ENCODE data around the gene SLC26A9.

Gene SLC26A9, protein sequence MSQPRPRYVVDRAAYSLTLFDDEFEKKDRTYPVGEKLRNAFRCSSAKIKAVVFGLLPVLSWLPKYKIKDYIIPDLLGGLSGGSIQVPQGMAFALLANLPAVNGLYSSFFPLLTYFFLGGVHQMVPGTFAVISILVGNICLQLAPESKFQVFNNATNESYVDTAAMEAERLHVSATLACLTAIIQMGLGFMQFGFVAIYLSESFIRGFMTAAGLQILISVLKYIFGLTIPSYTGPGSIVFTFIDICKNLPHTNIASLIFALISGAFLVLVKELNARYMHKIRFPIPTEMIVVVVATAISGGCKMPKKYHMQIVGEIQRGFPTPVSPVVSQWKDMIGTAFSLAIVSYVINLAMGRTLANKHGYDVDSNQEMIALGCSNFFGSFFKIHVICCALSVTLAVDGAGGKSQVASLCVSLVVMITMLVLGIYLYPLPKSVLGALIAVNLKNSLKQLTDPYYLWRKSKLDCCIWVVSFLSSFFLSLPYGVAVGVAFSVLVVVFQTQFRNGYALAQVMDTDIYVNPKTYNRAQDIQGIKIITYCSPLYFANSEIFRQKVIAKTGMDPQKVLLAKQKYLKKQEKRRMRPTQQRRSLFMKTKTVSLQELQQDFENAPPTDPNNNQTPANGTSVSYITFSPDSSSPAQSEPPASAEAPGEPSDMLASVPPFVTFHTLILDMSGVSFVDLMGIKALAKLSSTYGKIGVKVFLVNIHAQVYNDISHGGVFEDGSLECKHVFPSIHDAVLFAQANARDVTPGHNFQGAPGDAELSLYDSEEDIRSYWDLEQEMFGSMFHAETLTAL

GRCh38 chr1:205943245-205943644 lies at the start of gene SLC26A9:
SLC26A9 (minus strand) TSS chr1:205943456; CDS start chr1:205935820, 7,636 bp downstream.
- DNase-seq, result no peak

DNA sequence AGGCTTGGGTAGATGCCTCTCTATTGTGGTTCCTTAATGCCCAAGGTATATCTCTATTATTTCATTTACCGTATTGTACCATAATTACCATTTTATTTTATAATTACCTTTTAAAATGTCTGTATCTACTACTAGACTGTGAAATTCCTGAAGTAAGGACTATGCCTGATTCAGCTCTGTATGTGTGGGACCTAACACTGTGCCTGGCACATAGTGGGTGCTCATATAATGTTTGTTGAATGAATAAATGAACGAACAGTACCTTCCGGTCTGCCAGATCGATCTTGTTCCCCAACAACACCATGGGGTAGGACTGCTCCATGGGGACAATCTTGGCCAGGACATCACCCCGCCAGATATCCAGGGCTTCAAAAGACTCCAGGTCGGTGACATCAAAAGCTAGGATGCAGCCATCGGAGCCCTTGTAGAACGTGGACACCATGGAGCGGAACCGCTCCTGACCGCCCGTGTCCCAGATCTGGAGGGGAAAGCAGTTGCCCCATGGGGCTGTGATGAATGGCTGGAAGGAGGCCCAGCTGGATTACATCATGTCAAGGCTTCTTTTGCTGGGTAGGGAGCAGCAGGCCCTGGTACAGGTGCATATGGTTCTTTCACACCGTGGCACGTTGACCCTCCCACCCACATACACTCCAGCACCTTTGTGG lies 49.1 kb upstream of the SLC26A9 start:
- DNase-seq, result no peak

- no peak for DNase-seq
Observed at GRCh38 chr1:205991237-205991636, 48.0 kb upstream of the SLC26A9 start.

DNA sequence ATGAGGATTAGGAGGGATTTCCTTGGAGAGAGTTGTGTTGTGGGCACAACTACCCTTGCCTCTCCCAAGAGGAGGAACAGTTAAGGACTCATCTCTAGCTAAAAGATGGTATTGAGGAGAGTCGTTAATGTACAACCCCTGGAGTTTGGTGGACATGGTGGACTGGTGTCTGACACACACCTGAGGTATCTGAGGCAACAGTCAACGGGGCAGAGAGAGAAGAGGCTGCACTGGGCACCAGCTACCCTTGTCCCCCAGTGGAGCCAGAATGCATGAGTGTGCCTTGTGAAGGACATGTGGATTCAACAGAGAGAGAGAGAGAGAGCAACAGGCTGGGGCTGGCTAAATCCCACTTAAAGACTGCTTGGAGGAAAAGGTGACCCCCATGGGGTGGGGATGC lies 47.0 kb upstream of the SLC26A9 start:
- no peak for DNase-seq

DNA sequence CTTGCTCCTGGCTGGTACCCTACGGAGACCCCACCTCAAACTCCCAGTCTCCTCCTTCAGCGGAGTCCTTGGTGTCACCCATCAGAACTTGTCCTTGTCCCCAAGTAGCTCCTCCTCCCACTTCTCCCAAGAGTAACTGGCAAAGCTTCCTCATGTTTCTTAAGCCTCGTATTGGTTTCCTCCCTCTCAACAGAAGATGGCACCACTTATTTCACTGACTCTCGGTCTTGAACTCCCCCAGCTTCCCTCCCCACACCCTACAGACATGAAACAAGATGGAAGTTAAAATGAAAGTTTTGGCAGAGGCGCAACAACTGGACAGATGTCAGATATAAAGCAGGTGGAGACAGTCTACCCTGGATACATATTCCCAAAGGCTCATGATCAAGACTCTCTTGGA lies 46.5 kb upstream of the SLC26A9 start:
- no peak for DNase-seq

GRCh38 chr1:205988585-205988995 lies 45.3 kb upstream of the SLC26A9 start:
- no peak for DNase-seq

GRCh38 chr1:205986861-205987260 lies 43.6 kb upstream of the SLC26A9 start:
- DNase-seq, result no peak

GRCh38 chr1:205986292-205986691 lies 43.0 kb upstream of the SLC26A9 start:
- DNase-seq, result no peak

DNA sequence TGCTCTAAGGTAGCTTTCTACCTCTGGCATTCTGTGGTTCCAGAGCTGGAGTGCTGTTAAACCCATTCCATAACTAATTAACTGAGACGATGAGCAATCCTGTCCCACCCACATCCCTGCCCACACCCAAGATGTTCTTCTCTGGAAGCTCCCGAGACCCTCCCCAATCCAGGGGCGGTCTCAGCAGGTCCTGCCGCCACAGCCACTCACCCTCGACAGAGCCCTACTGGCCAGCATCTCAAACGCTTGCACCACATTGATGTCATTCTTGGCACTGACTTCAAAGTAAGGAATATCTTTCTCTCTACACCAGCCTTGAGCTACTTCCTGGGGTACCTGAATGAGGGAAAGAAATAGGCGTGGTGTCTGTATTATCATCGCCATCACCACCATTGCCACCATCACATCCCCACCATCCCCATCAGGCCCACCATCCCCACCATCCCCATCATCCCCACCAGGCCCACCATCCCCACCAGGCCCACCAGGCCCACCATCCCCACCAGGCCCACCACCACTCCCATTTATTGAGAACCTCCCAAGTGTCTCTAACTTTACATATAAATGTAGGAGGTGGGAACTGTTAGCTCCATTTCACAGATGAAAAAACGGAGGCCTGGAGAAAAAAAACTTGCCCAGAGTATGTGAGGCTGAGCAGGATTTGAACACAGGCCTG lies 42.2 kb upstream of the SLC26A9 start:
- no peak for DNase-seq

- no peak for DNase-seq
Observed at GRCh38 chr1:205983925-205984725, 40.9 kb upstream of the SLC26A9 start.

GRCh38 chr1:205981257-205981656 lies 38.0 kb upstream of the SLC26A9 start:
- DNase-seq, result no peak

GRCh38 chr1:205980237-205980870 lies 37.1 kb upstream of the SLC26A9 start:
- DNase-seq, result no peak

DNA sequence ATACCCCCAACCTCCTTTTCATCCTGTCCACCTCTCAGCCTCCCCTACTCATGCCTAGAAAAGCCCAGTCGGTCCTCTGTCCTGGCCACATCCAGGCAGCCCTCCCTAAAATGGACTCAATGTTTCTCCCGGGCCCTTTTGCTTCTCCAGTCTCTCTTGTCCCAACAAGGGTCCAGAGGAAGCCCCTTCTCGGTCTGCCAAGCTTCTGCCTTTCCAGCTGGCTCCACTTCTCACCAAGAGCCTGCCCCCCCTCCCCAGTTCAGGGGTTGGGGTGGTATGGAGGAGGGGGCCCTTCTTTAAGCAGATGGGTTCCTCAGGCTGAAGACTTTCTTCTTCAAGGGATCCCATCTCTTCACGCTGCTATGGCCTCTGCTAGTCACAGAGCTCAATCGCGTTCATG lies 36.0 kb upstream of the SLC26A9 start:
- DNase-seq, result no peak

DNA sequence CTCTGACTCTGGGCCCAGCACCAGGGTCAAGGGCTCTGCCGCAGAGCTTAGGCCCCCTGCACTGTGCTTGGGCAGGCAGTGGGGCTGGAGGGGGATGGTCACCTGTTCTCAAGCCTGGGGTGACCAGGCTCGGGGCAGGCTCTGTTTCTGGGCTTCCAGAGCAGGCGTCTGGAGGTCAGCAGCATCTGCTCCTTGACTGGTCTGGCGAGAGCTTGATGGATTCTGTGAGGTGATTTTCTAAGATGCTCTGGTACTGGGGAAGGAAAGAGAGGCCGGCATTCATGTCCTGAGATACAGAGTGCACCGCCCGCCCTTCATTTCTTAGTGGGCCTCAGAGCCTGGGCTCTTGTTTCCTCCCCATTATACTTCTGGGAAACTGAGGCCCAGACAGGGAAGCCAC lies 35.4 kb upstream of the SLC26A9 start:
- no peak for DNase-seq

DNA sequence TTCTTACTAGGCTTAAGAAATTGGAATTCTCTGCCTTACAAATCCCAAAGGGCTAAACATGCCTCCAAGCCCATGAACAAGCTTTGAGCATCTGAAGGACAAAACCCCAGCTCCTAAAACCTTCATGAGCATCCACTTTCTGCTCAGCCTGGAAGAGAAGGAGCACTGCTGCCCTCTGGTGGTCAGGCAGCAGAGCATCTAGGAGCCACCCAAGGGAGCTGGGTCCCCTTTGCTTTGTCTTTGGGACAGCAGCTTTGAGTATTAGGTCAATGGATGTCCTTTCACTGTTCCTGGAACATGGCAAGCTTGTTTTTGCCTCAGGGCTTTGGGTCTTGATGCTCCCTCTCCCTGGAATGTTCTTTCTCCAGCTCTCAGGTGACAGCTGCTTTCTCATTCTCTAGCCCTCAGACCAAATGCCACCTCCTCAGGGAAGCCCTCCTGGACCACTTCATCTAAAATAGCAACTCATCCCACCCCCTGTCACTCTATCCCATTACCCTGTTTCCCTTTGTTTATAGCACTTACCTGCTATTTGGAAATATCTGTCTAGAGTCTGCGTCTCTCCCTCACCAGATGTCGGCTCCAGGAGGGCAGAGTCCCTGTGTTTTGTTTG lies 34.3 kb upstream of the SLC26A9 start:
- peak; percentile 77 for DNase-seq

DNA sequence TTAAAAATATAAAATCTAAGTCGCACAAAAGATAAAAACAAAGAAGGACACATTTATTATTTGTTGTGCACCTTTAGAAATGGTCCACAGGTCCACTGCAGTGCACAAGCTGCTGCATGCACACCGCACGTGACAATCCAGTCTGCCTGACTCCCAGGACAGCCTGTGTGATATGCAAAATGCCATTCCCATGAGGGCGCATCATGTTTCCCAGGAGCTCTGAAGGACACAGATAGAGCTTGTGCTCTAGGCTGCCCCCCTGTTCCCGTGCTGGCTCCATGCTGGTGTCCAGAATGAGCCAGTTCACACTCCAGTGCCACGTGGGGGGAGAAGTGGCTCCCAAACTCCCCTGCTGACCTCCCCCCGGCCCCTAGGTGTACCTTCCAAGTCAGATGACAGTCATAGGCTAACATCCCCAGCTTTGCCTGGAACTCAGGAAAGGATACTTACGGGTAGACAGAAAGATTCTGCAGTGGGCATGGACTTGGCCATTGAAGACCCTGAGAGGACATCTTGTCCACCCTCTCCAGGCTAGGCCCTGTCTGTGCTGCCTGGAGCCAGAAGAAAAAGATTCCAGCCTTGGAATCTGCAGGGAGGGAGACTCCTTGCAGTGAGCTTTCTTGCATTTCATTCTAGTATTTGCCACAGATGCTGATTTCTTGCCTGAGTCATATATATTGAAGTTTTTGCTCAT lies 33.6 kb upstream of the SLC26A9 start:
- no peak for DNase-seq

GRCh38 chr1:205976036-205976435 lies 32.8 kb upstream of the SLC26A9 start:
- no peak for DNase-seq

DNA sequence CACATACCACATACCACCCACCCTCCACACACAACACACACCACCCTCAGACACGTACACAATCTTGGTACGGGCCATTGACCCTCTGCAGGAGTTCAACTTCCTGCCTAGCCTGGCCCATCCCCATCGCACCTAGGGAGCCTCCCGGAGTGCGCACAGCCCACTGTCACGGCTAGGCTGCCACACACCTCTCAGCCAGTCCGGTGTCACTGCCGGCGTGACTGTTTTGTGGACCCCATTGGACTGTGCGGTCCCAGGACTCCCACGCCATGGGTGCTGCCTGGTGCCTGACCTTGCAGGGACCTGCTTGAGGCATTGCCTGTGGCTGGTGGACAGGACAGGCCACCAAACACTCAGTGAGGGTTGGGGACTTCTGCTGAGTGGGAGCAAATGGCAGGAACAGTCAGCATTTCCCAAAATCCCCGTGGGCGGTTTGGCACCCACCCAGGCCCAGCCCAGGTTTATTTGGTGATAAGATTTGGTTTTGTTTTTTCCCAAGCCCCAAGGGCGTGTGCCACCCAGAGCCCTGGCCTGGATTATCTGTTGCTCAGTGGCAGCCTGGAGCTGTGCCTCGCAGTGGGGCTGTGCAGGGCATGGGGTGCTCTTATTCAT lies 32.2 kb upstream of the SLC26A9 start:
- DNase-seq, result no peak

DNA sequence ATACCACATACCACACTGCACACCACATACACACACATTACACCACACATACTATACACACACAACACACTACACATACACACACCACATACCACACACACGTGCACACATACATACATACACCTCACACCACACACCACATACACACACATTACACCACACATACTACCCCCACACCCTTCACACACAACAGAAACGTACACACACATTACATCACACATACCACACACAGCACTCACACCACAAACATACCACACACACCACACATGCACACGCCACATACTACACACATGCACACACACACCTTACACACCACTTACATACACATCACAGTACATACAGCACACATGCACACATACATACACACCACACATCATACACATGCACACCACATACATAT lies 31.5 kb upstream of the SLC26A9 start:
- DNase-seq, result no peak
